T-cell (primary cell): Measurements from ENCODE around the gene ZC3HAV1. TPM values are rescaled to one million over a fixed set of nuclear protein-coding genes. Genes with fewer than 3 reads are reported as not detected.
A peak's percentile ranks its signal among the peaks of the same experiment; 100 is the strongest.
"Not testable (repeated sequence)": the region's sequence is repeated elsewhere in the genome, so short reads cannot be mapped to it uniquely, and the experiment has no call there.

ENCODE experiments used
- ATAC-seq, 4 experiments: fragments of 200-7000 bp in 3 of 4; fragments of 150-1000 bp in 1 of 4; cut with Tn5 transposase; replicated peaks in 1 of 4; 1 replicate in 3 of 4; 2 replicates in 1 of 4; pipeline ENCODE4 v1.10.0; 2021; ENCODE audit warnings: moderate library complexity in 3 of 4, mild to moderate bottlenecking in 2 of 4, moderate number of reproducible peaks in 1 of 4
- CTCF ChIA-PET, 2 donors: fragments of 300-600 bp; sonication (Branson Sonifier 250); formaldehyde crosslinking; loops; one replicate each; lab custom pipeline; 2022; ENCODE audit warnings: antibody characterized with exemption in 2 of 2; lab: Charles Lee
- POLR2A ChIA-PET, 2 donors: fragments of 300-600 bp; sonication (Branson Sonifier 250); formaldehyde crosslinking; loops; one replicate each; lab custom pipeline; 2022; ENCODE audit warnings: antibody characterized with exemption in 2 of 2; lab: Charles Lee
- DNase-seq, 35 experiments: peaks; one replicate each; pipeline versions ENCODE4 v3.0.0 to v3.0.0-alpha.2; 2013 to 2023
- H3K27ac ChIP-seq: one replicate; pipeline ENCODE4 v1.5.1; 2013; ENCODE audit warnings: low read length
- H3K27me3 ChIP-seq, 2 experiments: replicated peaks in 1 of 2; 1 replicate in 1 of 2; 2 replicates in 1 of 2; pipeline versions ENCODE4 v1.6.1 to v1.7.0; 2013; ENCODE audit warnings: low read length in 1 of 2, mixed read lengths in 1 of 2; ENCODE audit not compliant: control insufficient read depth in 2 of 2, insufficient read depth in 2 of 2; ENCODE audit errors: extremely low read depth in 1 of 2
- H3K36me3 ChIP-seq, 2 donors: 1 replicate in 1 of 2; 2 replicates in 1 of 2; pipeline versions ENCODE4 v1.6.1 to v1.7.0; 2013; ENCODE audit warnings: low read length in 1 of 2; ENCODE audit not compliant: control insufficient read depth in 2 of 2, insufficient read depth in 1 of 2; ENCODE audit errors: extremely low read depth in 1 of 2
- H3K4me1 ChIP-seq, 2 experiments: 1 replicate in 1 of 2; 2 replicates in 1 of 2; pipeline versions ENCODE4 v1.6.1 to v1.7.0; 2013; ENCODE audit warnings: low read length in 2 of 2, mixed read lengths in 1 of 2; ENCODE audit not compliant: insufficient read depth in 2 of 2, control insufficient read depth in 1 of 2; ENCODE audit errors: extremely low read depth in 1 of 2
- H3K4me3 ChIP-seq, 2 donors: 1 replicate in 1 of 2; 2 replicates in 1 of 2; pipeline versions ENCODE4 v1.5.1 to v1.7.0; 2013; ENCODE audit warnings: mild to moderate bottlenecking in 2 of 2, low read length in 1 of 2, moderate library complexity in 1 of 2; ENCODE audit not compliant: control insufficient read depth in 1 of 2; ENCODE audit errors: extremely low read depth in 1 of 2
- H3K9me3 ChIP-seq: 2 replicates; pipeline ENCODE4 v1.7.0; 2013
- H3K27ac Mint-ChIP-seq, 2 donors: one replicate each; pipeline ENCODE4 v1.8.0; 2020 to 2021; ENCODE audit warnings: mild to moderate bottlenecking in 2 of 2, mixed read lengths in 2 of 2
- H3K27me3 Mint-ChIP-seq, 2 donors: one replicate each; pipeline ENCODE4 v1.8.0; 2021 to 2022; ENCODE audit warnings: mixed read lengths in 2 of 2
- H3K36me3 Mint-ChIP-seq: one replicate; pipeline ENCODE4 v1.8.0; 2021; ENCODE audit warnings: mixed read lengths
- H3K4me1 Mint-ChIP-seq, 3 donors: one replicate each; pipeline ENCODE4 v1.8.0; 2020 to 2022; ENCODE audit warnings: mixed read lengths in 3 of 3, mild to moderate bottlenecking in 1 of 3
- H3K4me3 Mint-ChIP-seq, 3 donors: one replicate each; pipeline ENCODE4 v1.8.0; 2020 to 2022; ENCODE audit warnings: mild to moderate bottlenecking in 3 of 3, mixed read lengths in 3 of 3, moderate library complexity in 3 of 3
- H3K9me3 Mint-ChIP-seq, 3 donors: one replicate each; pipeline ENCODE4 v1.8.0; 2020 to 2022; ENCODE audit warnings: mixed read lengths in 3 of 3
- WGBS: methylation state at CpG from one replicate; pipeline ENCODE4 v1.1.5; 2013; ENCODE audit warnings: missing lambda C conversion rate; ENCODE audit not compliant: insufficient coverage; 5-methylcytosine and 5-hydroxymethylcytosine counted together
- total RNA-seq, 35 experiments: library from RNA in 6 of 35; stranded (reverse) in 6 of 35; fragments of 120-200 nt in 1 of 35; gene quantifications; one replicate each; pipeline versions ENCODE4 v1.2.1 to v1.2.4 and lab custom pipeline; 2013 to 2026

Gene ZC3HAV1
- total RNA-seq, 5 donors from 2014 or later (not counting 1 experiment from before 2014, with no cell fraction given), result 148 to 201 (median 155) TPM

- Mint-ChIP-seq H3K27ac (peak overlapping the region; percentile 50 to 65), H3K9me3 (no peaks in the 10 kb centered on the region), H3K4me1 (peaks cover 49 to 65% (median 57%) of the 10 kb centered on the region in 3 donors), H3K36me3 (peaks cover 65% of the 10 kb centered on the region), H3K4me3 (peak overlapping the region in 1 of 3 donors; percentile 27), H3K27me3 (no peaks in the 10 kb centered on the region)
- WGBS, result no CpG with 5 or more reads among the region's 1 CpG
- peak overlapping the region; percentile 8 for H3K27ac ChIP-seq
- no peaks in the 10 kb centered on the region for H3K27me3 ChIP-seq
- ATAC-seq (no peak), DNase-seq (no peak)
- H3K4me1 ChIP-seq, result peaks cover 9 to 11% of the 10 kb centered on the region in 2 experiments
- no peak overlapping the region for H3K4me3 ChIP-seq
- CTCF ChIA-PET, result interaction anchor here (0.5 to 2.6 kb wide), 9 partner anchors 11 to 173 kb away, joined by 3 to 23 read pairs (median 4); no protein-coding TSS in a partner anchor
- peaks cover 14 to 90% of the 10 kb centered on the region in 2 donors for H3K36me3 ChIP-seq
- H3K9me3 ChIP-seq, result no peaks in the 10 kb centered on the region
- POLR2A ChIA-PET, result interaction anchor here (0.6 to 1.8 kb wide), 8 partner anchors 9 to 89 kb away, joined by 3 to 10 read pairs (median 5); no protein-coding TSS in a partner anchor
These were observed 49.6 kb downstream of the ZC3HAV1 start for GRCh38 chr7:139059905-139060304.

DNA sequence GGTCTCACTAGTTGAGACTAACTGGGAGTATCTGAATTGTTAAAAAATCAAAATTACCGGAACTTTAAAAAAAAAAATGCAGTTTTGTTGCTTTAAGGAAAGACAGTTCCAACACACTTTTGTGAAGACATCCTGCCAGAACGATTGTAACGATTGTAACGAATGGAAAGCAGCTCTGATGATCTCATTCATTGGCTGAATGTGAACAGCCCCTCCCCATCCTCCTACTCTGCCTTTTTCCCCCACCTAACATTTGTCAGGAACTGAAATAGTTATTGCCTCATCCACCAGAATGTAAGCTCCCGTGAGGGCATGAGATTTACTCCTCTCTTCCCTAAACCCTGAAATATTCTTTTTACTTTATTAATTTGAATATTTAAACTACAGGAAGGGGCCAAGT is 50.6 kb downstream of the ZC3HAV1 start:
- ATAC-seq (no peak), DNase-seq (no peak)
- Histone ChIP-seq H3K4me1 (peaks cover 3 to 9% of the 10 kb centered on the region in 2 experiments), H3K4me3 (no peak overlapping the region), H3K27ac (no peak overlapping the region), H3K36me3 (peaks cover 16 to 90% of the 10 kb centered on the region in 2 donors), H3K27me3 (no peaks in the 10 kb centered on the region), H3K9me3 (no peaks in the 10 kb centered on the region)
- ChIA-PET CTCF (interaction anchor here (0.5 to 2.6 kb wide), 5 partner anchors 16 to 42 kb away, joined by 3 to 23 read pairs (median 3); no protein-coding TSS in a partner anchor), POLR2A (interaction anchor here (0.6 to 1.7 kb wide), 4 partner anchors 16 to 72 kb away, joined by 3 to 6 read pairs (median 4); no protein-coding TSS in a partner anchor)
- Mint-ChIP-seq H3K27ac (peak overlapping the region in 1 of 2 donors; percentile 64), H3K27me3 (no peaks in the 10 kb centered on the region), H3K4me1 (peaks cover 40 to 58% (median 47%) of the 10 kb centered on the region in 3 donors), H3K9me3 (no peaks in the 10 kb centered on the region), H3K4me3 (no peak overlapping the region), H3K36me3 (peaks cover 63% of the 10 kb centered on the region)
- WGBS, result 60% methylated on average over 3 of the region's 5 CpGs

- Histone ChIP-seq H3K4me3 (no peak overlapping the region), H3K9me3 (no peaks in the 10 kb centered on the region), H3K27me3 (no peaks in the 10 kb centered on the region), H3K27ac (no peak overlapping the region), H3K36me3 (peaks cover 26 to 94% of the 10 kb centered on the region in 2 donors), H3K4me1 (peaks cover 0 to 6% of the 10 kb centered on the region in 2 experiments)
- ChIA-PET CTCF (interaction anchor here (0.7 to 1.3 kb wide), 3 partner anchors 20 to 355 kb away, joined by 3 read pairs; no protein-coding TSS in a partner anchor), POLR2A (interaction anchor here in 1 of 2 donors (1.0 kb wide), 1 partner anchor 11 kb away, joined by 3 read pairs; no protein-coding TSS in a partner anchor)
- Mint-ChIP-seq H3K4me3 (no peak overlapping the region), H3K27me3 (no peaks in the 10 kb centered on the region), H3K9me3 (no peaks in the 10 kb centered on the region), H3K4me1 (peaks cover 8 to 32% (median 29%) of the 10 kb centered on the region in 3 donors), H3K36me3 (peaks cover 60% of the 10 kb centered on the region), H3K27ac (peak overlapping the region in 1 of 2 donors; percentile 49)
- DNase-seq (no peak), ATAC-seq (no peak)
- WGBS, result 100% methylated on average over 1 of the region's 1 CpG
These were observed 53.8 kb downstream of the ZC3HAV1 start for GRCh38 chr7:139055674-139056073.

GRCh38 chr7:139054656-139055055 is 54.9 kb downstream of the ZC3HAV1 start:
- not testable (repeated sequence) for H3K27me3 ChIP-seq, H3K4me3 ChIP-seq, H3K9me3 ChIP-seq, H3K27me3 Mint-ChIP-seq, ATAC-seq, H3K4me3 Mint-ChIP-seq, H3K27ac ChIP-seq, H3K4me1 ChIP-seq, DNase-seq, H3K9me3 Mint-ChIP-seq
- Mint-ChIP-seq H3K36me3 (peaks cover 61% of the 10 kb centered on the region), H3K4me1 (peaks cover 4 to 26% (median 25%) of the 10 kb centered on the region in 3 donors), H3K27ac (peak overlapping the region; percentile 25 to 49)
- 96% methylated on average over 14 of the region's 14 CpGs for WGBS
- ChIA-PET CTCF (interaction anchor here in 1 of 2 donors (1.3 kb wide), 1 partner anchor 21 kb away, joined by 3 read pairs; no protein-coding TSS in a partner anchor), POLR2A (interaction anchor here (0.8 to 1.0 kb wide), 2 partner anchors 12 to 13 kb away, joined by 3 to 4 read pairs; no protein-coding TSS in a partner anchor)
- peaks cover 30 to 95% of the 10 kb centered on the region in 2 donors for H3K36me3 ChIP-seq

DNA sequence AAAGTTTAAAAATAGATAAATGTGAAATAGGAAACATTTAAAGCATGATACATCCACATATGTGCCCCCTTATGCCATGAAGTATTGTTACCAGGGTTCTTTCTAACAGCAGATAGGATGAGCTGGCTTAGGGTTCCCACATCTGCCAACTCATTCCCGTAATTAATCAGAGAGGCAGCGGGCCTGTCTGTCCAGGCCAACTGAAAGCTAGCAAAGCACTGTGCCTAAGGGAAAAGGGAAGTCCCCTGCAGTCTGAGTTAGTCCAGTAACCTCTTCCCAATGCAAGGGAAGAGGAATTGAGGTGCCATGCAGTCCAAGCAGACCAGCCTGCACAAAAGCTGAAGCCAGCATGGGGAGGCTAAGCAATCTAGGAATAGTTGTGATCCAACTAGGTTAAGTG is 55.4 kb downstream of the ZC3HAV1 start:
- Mint-ChIP-seq H3K27ac (peak overlapping the region; percentile 25 to 49), H3K9me3 (no peaks in the 10 kb centered on the region), H3K36me3 (peaks cover 67% of the 10 kb centered on the region), H3K4me1 (peaks cover 10 to 32% (median 30%) of the 10 kb centered on the region in 3 donors), H3K27me3 (no peaks in the 10 kb centered on the region), H3K4me3 (no peak overlapping the region)
- no peak for DNase-seq
- peak in 1 of 4 experiments; percentile 17 for ATAC-seq
- WGBS, result 60% methylated on average over 1 of the region's 2 CpGs
- Histone ChIP-seq H3K9me3 (no peaks in the 10 kb centered on the region), H3K4me1 (peaks cover 0 to 2% of the 10 kb centered on the region in 2 experiments), H3K4me3 (no peak overlapping the region), H3K27ac (no peak overlapping the region), H3K27me3 (no peaks in the 10 kb centered on the region), H3K36me3 (peaks cover 30 to 95% of the 10 kb centered on the region in 2 donors)
- ChIA-PET POLR2A (interaction anchor here in 1 of 2 donors (0.7 to 1.3 kb wide), 4 partner anchors 10 to 213 kb away, joined by 3 to 7 read pairs (median 4); no protein-coding TSS in a partner anchor), CTCF (interaction anchor here (0.6 to 1.5 kb wide), 3 partner anchors 21 to 58 kb away, joined by 3 to 6 read pairs (median 3); no protein-coding TSS in a partner anchor)

DNA sequence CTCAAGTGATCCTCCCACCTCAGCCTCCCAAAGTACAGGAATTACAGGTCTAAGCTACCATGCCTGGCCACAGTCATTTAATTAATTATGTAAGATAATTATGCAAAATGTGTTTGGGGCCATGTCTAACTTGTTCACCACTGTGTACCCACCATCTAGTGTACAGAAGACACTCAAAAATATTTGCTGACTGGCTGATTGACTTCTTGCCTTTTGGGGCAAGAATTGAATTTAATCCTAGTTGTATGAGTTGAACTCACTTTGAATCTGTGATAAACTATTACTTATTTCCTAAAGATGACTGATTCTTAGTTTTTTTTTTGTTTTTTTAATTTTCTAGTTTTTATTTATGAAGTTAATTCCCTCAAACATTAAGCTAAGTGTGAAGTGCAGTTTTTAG is 57.9 kb downstream of the ZC3HAV1 start:
- CTCF ChIA-PET, result interaction anchor here (0.7 to 1.0 kb wide), 5 partner anchors 17 to 271 kb away, joined by 3 to 8 read pairs (median 4); no protein-coding TSS in a partner anchor
- H3K36me3 ChIP-seq, result peaks cover 26 to 96% of the 10 kb centered on the region in 2 donors

More for the DNA sequence above, 57.9 kb downstream of the ZC3HAV1 start:
- peak overlapping the region in 1 of 2 donors; percentile 75 for H3K27ac Mint-ChIP-seq
- H3K36me3 Mint-ChIP-seq, result peaks cover 73% of the 10 kb centered on the region
- H3K4me3 Mint-ChIP-seq, result no peak overlapping the region
- no peak for DNase-seq
- no peak overlapping the region for H3K4me3 ChIP-seq
- H3K27me3 Mint-ChIP-seq, result no peaks in the 10 kb centered on the region
- peaks cover 0 to 2% of the 10 kb centered on the region in 2 experiments for H3K4me1 ChIP-seq
- no peaks in the 10 kb centered on the region for H3K9me3 Mint-ChIP-seq
- H3K27me3 ChIP-seq, result no peaks in the 10 kb centered on the region
- H3K27ac ChIP-seq, result peak overlapping the region; percentile 6
- H3K9me3 ChIP-seq, result no peaks in the 10 kb centered on the region
- POLR2A ChIA-PET, result interaction anchor here (0.6 to 0.7 kb wide), 6 partner anchors 10 to 43 kb away, joined by 3 to 17 read pairs (median 4); no protein-coding TSS in a partner anchor
- H3K4me1 Mint-ChIP-seq, result peaks cover 28 to 44% (median 41%) of the 10 kb centered on the region in 3 donors
- ATAC-seq, result no peak
